HCT116 (cell line): ENCODE results near the gene PIGQ. TPM values are rescaled to one million over a fixed set of nuclear protein-coding genes. Genes with fewer than 3 reads are reported as not detected.

Source experiments
- ATAC-seq: fragments of 200-7000 bp; cut with Tn5 transposase; 2 replicates; pipeline ENCODE4 v1.9.1; 2020; ENCODE audit warnings: mild to moderate bottlenecking, moderate library complexity
- BruUV-seq: library from RNA; stranded (reverse); fragments of 400-500 nt; replicated peaks from 2 replicates; lab custom pipeline; 2021; lab: Mats Ljungman, UMichigan
- CTCF ChIA-PET: fragments of 300-600 bp; sonication (Branson Sonifier 250); formaldehyde crosslinking; loops from one replicate; lab custom pipeline; 2021; ENCODE audit warnings: antibody characterized with exemption; lab: Charles Lee
- POLR2A ChIA-PET: fragments of 300-600, 350-600 bp; sonication (Branson Sonifier 250); formaldehyde crosslinking; loops from one replicate; lab custom pipeline; 2021; ENCODE audit warnings: antibody characterized with exemption; lab: Charles Lee
- RAD21 ChIA-PET, 2 experiments: fragments of 300-600 bp; sonication (Branson Sonifier 250); formaldehyde crosslinking; loops; one replicate each; lab custom pipeline; 2023; ENCODE audit warnings: low total read pairs in 2 of 2; ENCODE audit not compliant: uncharacterized antibody in 2 of 2, unreplicated experiment in 2 of 2, low non-redundant PET in 1 of 2; lab: Charles Lee
- DNase-seq: peaks from one replicate; pipeline ENCODE4 v3.0.0-alpha.2; 2010; ENCODE audit warnings: low read depth, low spot score
- H2AFZ ChIP-seq: fragments of 200-600 bp; shearing (Covaris generic), sonication (generic); 2 replicates; pipeline ENCODE4 v1.6.1; 2017; ENCODE audit warnings: low read depth, mixed run types, mixed read lengths, antibody characterized with exemption, low read length; ENCODE audit not compliant: poor library complexity, severe bottlenecking
- H3K27ac ChIP-seq: 2 replicates; pipeline ENCODE4 v1.5.1; 2012; ENCODE audit warnings: low read depth, low read length
- H3K27me3 ChIP-seq: fragments of 200-600 bp; sonication (generic); 2 replicates; pipeline ENCODE4 v1.6.1; 2016; ENCODE audit warnings: mixed run types, low read length, mixed read lengths; ENCODE audit not compliant: insufficient read depth
- H3K36me3 ChIP-seq, 2 experiments: fragments of 200-500 bp in 1 of 2; fragments of 200-600 bp in 1 of 2; sonication (Bioruptor generic) in 1 of 2; sonication (generic) in 1 of 2; 2 replicates each; pipeline versions ENCODE4 v1.5.1 to v1.6.1; 2014 to 2016; ENCODE audit warnings: low read length in 2 of 2, inconsistent platforms in 1 of 2, mixed read lengths in 1 of 2, mixed run types in 1 of 2; ENCODE audit not compliant: insufficient read depth in 2 of 2, control insufficient read depth in 1 of 2
- H3K4me1 ChIP-seq, 2 experiments: fragments of 200-600 bp in 1 of 2; sonication (generic) in 1 of 2; 2 replicates each; pipeline versions ENCODE4 v1.5.1 to v1.6.1; 2012 to 2017; ENCODE audit warnings: low read length in 2 of 2, inconsistent platforms in 1 of 2, mild to moderate bottlenecking in 1 of 2, mixed read lengths in 1 of 2, mixed run types in 1 of 2, moderate library complexity in 1 of 2; ENCODE audit not compliant: insufficient read depth in 2 of 2, control insufficient read depth in 1 of 2
- H3K4me2 ChIP-seq: fragments of 200-600 bp; sonication (generic); 2 replicates; pipeline ENCODE4 v1.6.1; 2017; ENCODE audit warnings: mixed run types, low read length, mixed read lengths
- H3K4me3 ChIP-seq, 2 experiments: fragments of 200-600 bp in 1 of 2; sonication (generic) in 1 of 2; replicated peaks in 1 of 2; 2 replicates each; pipeline ENCODE4 v1.5.1; 2011 to 2016; ENCODE audit warnings: low read length in 2 of 2, control low read depth in 1 of 2, low read depth in 1 of 2, mild to moderate bottlenecking in 1 of 2, mixed read lengths in 1 of 2, mixed run types in 1 of 2
- H3K79me2 ChIP-seq: fragments of 200-600 bp; sonication (generic); 2 replicates; pipeline ENCODE4 v1.6.1; 2017; ENCODE audit warnings: mild to moderate bottlenecking, mixed run types, low read length, moderate library complexity, mixed read lengths; ENCODE audit not compliant: insufficient read depth
- H3K9ac ChIP-seq: fragments of 200-600 bp; sonication (generic); 2 replicates; pipeline ENCODE4 v1.6.1; 2016; ENCODE audit warnings: low read length, mixed read lengths
- H3K9me2 ChIP-seq: fragments of 200-600 bp; sonication (generic), shearing (Covaris generic); 2 replicates; pipeline ENCODE4 v1.6.1; 2017; ENCODE audit warnings: mixed run types, mild to moderate bottlenecking, moderate library complexity; ENCODE audit not compliant: insufficient read depth
- H3K9me3 ChIP-seq, 2 experiments: fragments of 200-500 bp in 1 of 2; fragments of 200-600 bp in 1 of 2; sonication (Bioruptor generic) in 1 of 2; sonication (generic) in 1 of 2; 2 replicates each; pipeline ENCODE4 v1.6.1; 2014 to 2017; ENCODE audit warnings: low read length in 2 of 2, mixed read lengths in 2 of 2, inconsistent platforms in 1 of 2, low read depth in 1 of 2, mild to moderate bottlenecking in 1 of 2, mixed run types in 1 of 2, moderate library complexity in 1 of 2; ENCODE audit not compliant: control insufficient read depth in 1 of 2, insufficient read depth in 1 of 2
- H4K20me1 ChIP-seq: fragments of 200-600 bp; sonication (generic), shearing (Covaris generic); 2 replicates; pipeline ENCODE4 v1.6.1; 2017; ENCODE audit warnings: mixed run types, mild to moderate bottlenecking, moderate library complexity; ENCODE audit not compliant: insufficient read depth
- CTCF ChIP-seq, 3 experiments: fragments of 200-600 bp in 1 of 3; sonication (generic) in 1 of 3; IDR thresholded peaks in 2 of 3; conservative IDR thresholded peaks in 1 of 3; 2 replicates each; pipeline ENCODE4 v1.5.1; 2012 to 2017; ENCODE audit warnings: low read depth in 2 of 3, low read length in 2 of 3, antibody characterized with exemption in 1 of 3, borderline replicate concordance in 1 of 3, control low read depth in 1 of 3, mild to moderate bottlenecking in 1 of 3, mixed read lengths in 1 of 3, mixed run types in 1 of 3, moderate library complexity in 1 of 3; ENCODE audit not compliant: insufficient read depth in 1 of 3
- EGR1 ChIP-seq: IDR thresholded peaks from 2 replicates; pipeline ENCODE4 v1.6.1; 2012; ENCODE audit warnings: low read depth
- ELF1 ChIP-seq: IDR thresholded peaks from 2 replicates; pipeline ENCODE4 v1.6.1; 2012; ENCODE audit warnings: low read depth, borderline replicate concordance
- EZH2 ChIP-seq: fragments of 200-600 bp; sonication (generic); IDR thresholded peaks from 2 replicates; pipeline ENCODE4 v1.6.1; 2017; ENCODE audit warnings: antibody characterized with exemption, mixed run types
- EZH2phosphoT487 ChIP-seq: fragments of 200-600 bp; IDR thresholded peaks from 2 replicates; pipeline ENCODE4 v1.6.1; 2018; ENCODE audit warnings: antibody characterized with exemption, borderline replicate concordance
- FOSL1 ChIP-seq: IDR thresholded peaks from 2 replicates; pipeline ENCODE4 v1.6.1; 2012; ENCODE audit warnings: low read depth
- JUND ChIP-seq: IDR thresholded peaks from 2 replicates; pipeline ENCODE4 v1.6.1; 2012
- MAX ChIP-seq: IDR thresholded peaks from 2 replicates; pipeline ENCODE4 v1.6.1; 2012
- POLR2A ChIP-seq: IDR thresholded peaks from 2 replicates; pipeline ENCODE4 v1.7.0; 2011; ENCODE audit warnings: borderline replicate concordance; ENCODE audit not compliant: insufficient read depth, insufficient read length; ENCODE audit errors: extremely low read depth
- POLR2AphosphoS5 ChIP-seq: IDR thresholded peaks from 2 replicates; pipeline ENCODE4 v1.6.1; 2011; ENCODE audit warnings: mild to moderate bottlenecking, low read depth, low read length, moderate library complexity
- RAD21 ChIP-seq: IDR thresholded peaks from 2 replicates; pipeline ENCODE4 v1.6.1; 2012; ENCODE audit warnings: low read depth, mild to moderate bottlenecking
- REST ChIP-seq: IDR thresholded peaks from 2 replicates; pipeline ENCODE4 v1.6.1; 2012; ENCODE audit warnings: low read depth
- SP1 ChIP-seq: IDR thresholded peaks from 2 replicates; pipeline ENCODE4 v1.6.1; 2012; ENCODE audit warnings: low read depth
- SRF ChIP-seq: IDR thresholded peaks from 2 replicates; pipeline ENCODE4 v1.6.1; 2012; ENCODE audit warnings: low read depth
- TCF7L2 ChIP-seq: IDR thresholded peaks from 2 replicates; pipeline ENCODE4 v1.7.0; 2011; ENCODE audit warnings: borderline replicate concordance, inconsistent platforms; ENCODE audit not compliant: insufficient read depth, insufficient read length; ENCODE audit errors: extremely low read depth
- ZFX ChIP-seq: fragments of 450-650 bp; IDR thresholded peaks from 2 replicates; pipeline ENCODE4 v1.6.1; 2017
- ZNF274 ChIP-seq: fragments of 200-500 bp; sonication (Bioruptor generic); IDR thresholded peaks from 2 replicates; pipeline ENCODE4 v1.6.1; 2014; ENCODE audit warnings: mild to moderate bottlenecking, low read depth, low read length, inconsistent platforms
- intact Hi-C: fragments of 100-400 bp; cut with micrococcal nuclease; formaldehyde crosslinking; loops from 2 replicates; pipeline ENCODE4 v1.10.0; 2022
- total RNA-seq: library from RNA; stranded (reverse); gene quantifications from one replicate; pipeline ENCODE4 v1.2.1, GENCODE V29; 2021; ENCODE audit not compliant: unreplicated experiment

Gene PIGQ
- total RNA-seq, 1 experiment from 2014 or later, result 21.0 TPM

GRCh38 chr16:606656-607307 is 37.0 kb downstream of the PIGQ start:
- intact Hi-C loops, result no loop called here
- Histone ChIP-seq H3K79me2 (peaks cover 4% of the 10 kb centered on the region; the same call in 1 of the 2 replicates), H4K20me1 (no peaks in the 10 kb centered on the region), H3K36me3 (no peaks in the 10 kb centered on the region), H3K4me2 (no peak overlapping the region), H3K9me3 (no peaks in the 10 kb centered on the region), H3K27me3 (no peaks in the 10 kb centered on the region), H3K4me3 (no peak overlapping the region), H2AFZ (no peak overlapping the region), H3K27ac (no peak overlapping the region), H3K9ac (no peak overlapping the region), H3K9me2 (no peaks in the 10 kb centered on the region), H3K4me1 (no peaks in the 10 kb centered on the region)
- DNase-seq (no peak), ATAC-seq (no peak)
- TF ChIP-seq SRF (no peak), EZH2 (no peak), FOSL1 (no peak), TCF7L2 (no peak), ELF1 (no peak), POLR2AphosphoS5 (no peak), CTCF (IDR thresholded peaks at IDR 0.05 in 2 of 3, conservative IDR thresholded peaks at IDR 0.05 in 1 of 3; ENCODE audit: borderline replicate concordance in 1 of 3, insufficient read depth in 1 of 3, low read depth in 2 of 3, low read length in 2 of 3) (no peak), ZNF274 (no peak), ZFX (no peak), POLR2A (no peak), MAX (no peak), JUND (no peak), REST (no peak), EZH2phosphoT487 (no peak), RAD21 (no peak), EGR1 (no peak), SP1 (no peak)
- CTCF ChIA-PET, result no interaction called here
- POLR2A ChIA-PET, result no interaction called here
- RAD21 ChIA-PET, result no interaction called here
- BruUV-seq, result no TSS peak
